GM23338 (cell line): Measurements from ENCODE around the gene SLC29A4. TPM values are rescaled to one million over a fixed set of nuclear protein-coding genes. Genes with fewer than 3 reads are reported as not detected.
"Not testable (repeated sequence)": the region's sequence is repeated elsewhere in the genome, so short reads cannot be mapped to it uniquely, and the experiment has no call there.

Experiments used
- ATAC-seq: fragments of 200-7000 bp; cut with Tn5 transposase; 3 replicates; pipeline ENCODE4 v1.9.1; 2020
- DNase-seq: peaks from one replicate; pipeline ENCODE4 v3.0.0-alpha.2; 2015; ENCODE audit warnings: low spot score
- H2AFZ ChIP-seq: fragments of 200-600 bp; sonication (generic); 2 replicates; pipeline ENCODE4 v1.8.0; 2016; ENCODE audit warnings: antibody characterized with exemption, mild to moderate bottlenecking, moderate library complexity
- H3F3A ChIP-seq: fragments of 200-600 bp; sonication (generic); replicated peaks from 2 replicates; pipeline ENCODE4 v1.8.0; 2017; ENCODE audit warnings: antibody characterized with exemption, mixed run types, low read depth
- H3K27ac ChIP-seq: fragments of 200-600 bp; sonication (generic); 2 replicates; pipeline ENCODE4 v1.6.1; 2016; ENCODE audit warnings: low read depth
- H3K27me3 ChIP-seq: fragments of 200-600 bp; sonication (generic); 2 replicates; pipeline ENCODE4 v1.8.0; 2016; ENCODE audit warnings: mild to moderate bottlenecking, mixed run types, moderate library complexity; ENCODE audit not compliant: insufficient read depth
- H3K36me3 ChIP-seq: fragments of 200-600 bp; sonication (generic); 2 replicates; pipeline ENCODE4 v1.8.0; 2016; ENCODE audit warnings: mild to moderate bottlenecking; ENCODE audit not compliant: insufficient read depth
- H3K4me1 ChIP-seq: fragments of 200-600 bp; sonication (generic); 2 replicates; pipeline ENCODE4 v1.8.0; 2016; ENCODE audit warnings: mild to moderate bottlenecking, moderate library complexity; ENCODE audit not compliant: insufficient read depth
- H3K4me2 ChIP-seq: fragments of 200-600 bp; sonication (generic); 2 replicates; pipeline ENCODE4 v1.7.1; 2017; ENCODE audit warnings: mixed run types
- H3K4me3 ChIP-seq: fragments of 200-600 bp; sonication (generic); 2 replicates; pipeline ENCODE4 v1.6.1; 2016; ENCODE audit warnings: mixed run types
- H3K79me2 ChIP-seq: fragments of 200-600 bp; sonication (generic); replicated peaks from 2 replicates; pipeline ENCODE4 v1.8.0; 2017; ENCODE audit warnings: mild to moderate bottlenecking; ENCODE audit not compliant: insufficient read depth
- H3K9me2 ChIP-seq: fragments of 200-600 bp; sonication (generic); 2 replicates; pipeline ENCODE4 v1.8.0; 2017; ENCODE audit not compliant: insufficient read depth
- H4K20me1 ChIP-seq: fragments of 200-600 bp; sonication (generic); replicated peaks from 2 replicates; pipeline ENCODE4 v1.8.0; 2017; ENCODE audit warnings: mild to moderate bottlenecking; ENCODE audit not compliant: insufficient read depth
- H3K27ac Mint-ChIP-seq: 2 replicates; pipeline ENCODE4 v1.8.0; 2020; ENCODE audit warnings: inconsistent platforms, mild to moderate bottlenecking, moderate library complexity, mixed read lengths
- H3K27me3 Mint-ChIP-seq: 3 replicates; pipeline ENCODE4 v1.8.0; 2022; ENCODE audit warnings: low read depth, mild to moderate bottlenecking, moderate library complexity, mixed read lengths, inconsistent platforms; ENCODE audit not compliant: insufficient read depth, poor library complexity
- H3K36me3 Mint-ChIP-seq: 3 replicates; pipeline ENCODE4 v1.8.0; 2021; ENCODE audit warnings: low read depth, mild to moderate bottlenecking, inconsistent platforms, moderate library complexity, mixed read lengths
- H3K4me1 Mint-ChIP-seq: 3 replicates; pipeline ENCODE4 v1.8.0; 2020; ENCODE audit warnings: mild to moderate bottlenecking, inconsistent platforms, mixed read lengths
- H3K4me3 Mint-ChIP-seq: 3 replicates; pipeline ENCODE4 v1.8.0; 2021; ENCODE audit warnings: moderate library complexity, mild to moderate bottlenecking, inconsistent platforms, mixed read lengths
- H3K9me3 Mint-ChIP-seq: 3 replicates; pipeline ENCODE4 v1.8.0; 2020; ENCODE audit warnings: moderate library complexity, mild to moderate bottlenecking, inconsistent platforms, mixed read lengths
- EZH2phosphoT487 ChIP-seq: fragments of 200-600 bp; sonication (generic); IDR thresholded peaks from one replicate; pipeline ENCODE4 v1.8.1; 2018; ENCODE audit warnings: antibody characterized with exemption; ENCODE audit not compliant: unreplicated experiment
- JUNB ChIP-seq: IDR thresholded peaks from one replicate; pipeline ENCODE4 v1.6.1; 2016; ENCODE audit warnings: antibody characterized with exemption; ENCODE audit not compliant: unreplicated experiment
- POLR2AphosphoS5 ChIP-seq: IDR thresholded peaks from 2 replicates; pipeline ENCODE4 v1.6.1; 2016; ENCODE audit warnings: antibody characterized with exemption, low read depth
- REST ChIP-seq: IDR thresholded peaks from one replicate; pipeline ENCODE4 v1.6.1; 2018; ENCODE audit warnings: antibody characterized with exemption; ENCODE audit not compliant: unreplicated experiment
- ZNF331 ChIP-seq: fragments of 250-450 bp; sonication (Bioruptor Pico); IDR thresholded peaks from 2 replicates; pipeline ENCODE4 v1.5.0; 2020; ENCODE audit warnings: low read depth, mild to moderate bottlenecking, moderate library complexity
- polyA plus RNA-seq: library from polyadenylated mRNA; unstranded; fragments of >200 nt; fragmentation: Nextera tagmentation; extraction: Ambion mirVana; gene quantifications from 2 replicates; pipeline ENCODE4 v1.2.1, GENCODE V29; 2016
- total RNA-seq: library from RNA; depleted of rRNA; stranded (reverse); fragments of >200 nt; shearing (Covaris generic); gene quantifications from 2 replicates; pipeline ENCODE4 v1.2.3, GENCODE V29; 2014

SLC29A4 gene
- total and polyA plus RNA-seq, 2 experiments from 2014 or later = 4.8 to 8.1 TPM

- Mint-ChIP-seq H3K9me3 (peaks cover 9% of the 10 kb centered on the region), H3K4me1 (peaks cover 3% of the 10 kb centered on the region; the same call in 2 of the 3 replicates), H3K27me3 (peaks cover 11% of the 10 kb centered on the region), H3K27ac (no peak overlapping the region), H3K4me3 (no peak overlapping the region), H3K36me3 (peaks cover 13% of the 10 kb centered on the region; the same call in 1 of the 3 replicates)
- H3K4me1 ChIP-seq = no peaks in the 10 kb centered on the region
- DNase-seq (no peak), ATAC-seq (no peak; the same call in 1 of the 3 replicates)
- TF ChIP-seq REST = no peak
- H3F3A ChIP-seq = no peaks in the 10 kb centered on the region
- no peaks in the 10 kb centered on the region for H3K36me3 ChIP-seq
- H3K9me2 ChIP-seq = no peaks in the 10 kb centered on the region
- H3K27me3 ChIP-seq = no peaks in the 10 kb centered on the region
- H2AFZ ChIP-seq = no peak overlapping the region
- no peaks in the 10 kb centered on the region for H3K79me2 ChIP-seq
- no peak overlapping the region for H3K4me2 ChIP-seq
- no peak overlapping the region for H3K4me3 ChIP-seq
- no peaks in the 10 kb centered on the region for H4K20me1 ChIP-seq
- no peak overlapping the region for H3K27ac ChIP-seq
Observed at GRCh38 chr7:5322621-5323410, 40.1 kb downstream of the SLC29A4 start.

GRCh38 chr7:5323800-5324781 is 41.3 kb downstream of the SLC29A4 start:
- not testable (repeated sequence) for H3K4me1 Mint-ChIP-seq, H2AFZ ChIP-seq, H3K9me3 Mint-ChIP-seq, H3K4me3 Mint-ChIP-seq, ATAC-seq, H3F3A ChIP-seq, H3K27ac ChIP-seq, H3K36me3 Mint-ChIP-seq, H3K4me2 ChIP-seq, H3K4me1 ChIP-seq, H4K20me1 ChIP-seq, H3K27ac Mint-ChIP-seq, DNase-seq, H3K36me3 ChIP-seq, H3K79me2 ChIP-seq, H3K27me3 ChIP-seq, H3K4me3 ChIP-seq, H3K9me2 ChIP-seq
- peaks cover 11% of the 10 kb centered on the region for H3K27me3 Mint-ChIP-seq

- Histone ChIP-seq H3K27ac (no peak overlapping the region), H2AFZ (no peak overlapping the region), H3K4me3 (no peak overlapping the region), H3K4me1 (no peaks in the 10 kb centered on the region), H3K9me2 (no peaks in the 10 kb centered on the region), H3K27me3 (no peaks in the 10 kb centered on the region), H3K79me2 (no peaks in the 10 kb centered on the region), H3K36me3 (no peaks in the 10 kb centered on the region), H3F3A (no peaks in the 10 kb centered on the region), H4K20me1 (no peaks in the 10 kb centered on the region), H3K4me2 (no peak overlapping the region)
- TF ChIP-seq EZH2phosphoT487 (no peak), POLR2AphosphoS5 (no peak), JUNB (no peak), ZNF331 (CRISPR knock-in tag) (no peak), REST (no peak)
- H3K27me3 Mint-ChIP-seq = peaks cover 6% of the 10 kb centered on the region
- peaks cover 3% of the 10 kb centered on the region; the same call in 2 of the 3 replicates for H3K4me1 Mint-ChIP-seq
- H3K36me3 Mint-ChIP-seq = 0 out of 3 replicates have a peak, but pooled peaks cover under 1% of the 10 kb centered on the region
- no peak overlapping the region for H3K27ac Mint-ChIP-seq
- no peak overlapping the region for H3K4me3 Mint-ChIP-seq
- no peaks in the 10 kb centered on the region for H3K9me3 Mint-ChIP-seq
- ATAC-seq (no peak), DNase-seq (no peak)
Observed at GRCh38 chr7:5324961-5325360, 42.2 kb downstream of the SLC29A4 start.
